Neural crest cell (in vitro differentiated cells): ENCODE results near the gene C16orf90. TPM values are rescaled to one million over a fixed set of nuclear protein-coding genes. Genes with fewer than 3 reads are reported as not detected.

Source experiments
- DNase-seq: peaks from one replicate; pipeline ENCODE4 v3.0.0; 2021; ENCODE audit warnings: low read depth, mixed read lengths, low spot score
- H3K27ac Mint-ChIP-seq: one replicate; pipeline ENCODE4 v1.8.0; 2021; ENCODE audit warnings: mild to moderate bottlenecking, mixed read lengths; ENCODE audit not compliant: unreplicated experiment
- H3K27me3 Mint-ChIP-seq: 2 replicates; pipeline ENCODE4 v1.8.0; 2021; ENCODE audit warnings: low read depth, mild to moderate bottlenecking, mixed read lengths
- H3K36me3 Mint-ChIP-seq: 2 replicates; pipeline ENCODE4 v1.8.0; 2021; ENCODE audit warnings: low read depth, mild to moderate bottlenecking, mixed read lengths
- H3K4me1 Mint-ChIP-seq: 2 replicates; pipeline ENCODE4 v1.8.0; 2021; ENCODE audit warnings: mixed read lengths
- H3K4me3 Mint-ChIP-seq: one replicate; pipeline ENCODE4 v1.8.0; 2021; ENCODE audit warnings: mild to moderate bottlenecking, mixed read lengths
- H3K9me3 Mint-ChIP-seq: 2 replicates; pipeline ENCODE4 v1.8.0; 2021; ENCODE audit warnings: mixed read lengths
- CTCF ChIP-seq: fragments of 200-600 bp; sonication (generic); conservative IDR thresholded peaks from 2 replicates; pipeline ENCODE4 v1.5.0; 2021; ENCODE audit warnings: antibody characterized with exemption, mild to moderate bottlenecking
- total RNA-seq: library from RNA; stranded (reverse); gene quantifications from 2 replicates; pipeline ENCODE4 v1.2.1, GENCODE V29; 2021

Gene C16orf90
- total RNA-seq, 1 donor from 2014 or later, result not detected

- TF ChIP-seq CTCF, result no peak
- DNase-seq, result no peak
- Mint-ChIP-seq H3K4me1 (no peaks in the 10 kb centered on the region), H3K4me3 (no peak overlapping the region), H3K9me3 (no peaks in the 10 kb centered on the region), H3K27ac (no peak overlapping the region), H3K27me3 (no peaks in the 10 kb centered on the region), H3K36me3 (peaks cover 4% of the 10 kb centered on the region)
These were observed 24.3 kb upstream of the C16orf90 start for GRCh38 chr16:3519581-3519980.

GRCh38 chr16:3518986-3519348, 23.7 kb upstream of the C16orf90 start:
- no peak for DNase-seq
- Mint-ChIP-seq H3K4me3 (no peak overlapping the region), H3K27me3 (no peaks in the 10 kb centered on the region)

GRCh38 chr16:3518292-3518985, 23.1 kb upstream of the C16orf90 start:
- peaks cover 4% of the 10 kb centered on the region for H3K36me3 Mint-ChIP-seq
- DNase-seq, result no peak
- no peaks in the 10 kb centered on the region for H3K27me3 Mint-ChIP-seq
- H3K4me1 Mint-ChIP-seq, result no peaks in the 10 kb centered on the region
- H3K9me3 Mint-ChIP-seq, result no peaks in the 10 kb centered on the region
- TF ChIP-seq CTCF, result no peak
- no peak overlapping the region for H3K4me3 Mint-ChIP-seq
- H3K27ac Mint-ChIP-seq, result no peak overlapping the region

More at GRCh38 chr16:3518986-3519348, 23.7 kb upstream of the C16orf90 start:
- Mint-ChIP-seq H3K9me3 (no peaks in the 10 kb centered on the region), H3K36me3 (peaks cover 4% of the 10 kb centered on the region), H3K4me1 (no peaks in the 10 kb centered on the region), H3K27ac (no peak overlapping the region)
- TF ChIP-seq CTCF, result no peak

- H3K27ac Mint-ChIP-seq, result no peak overlapping the region
- DNase-seq, result no peak
- H3K4me3 Mint-ChIP-seq, result no peak overlapping the region
- no peaks in the 10 kb centered on the region for H3K9me3 Mint-ChIP-seq
- H3K36me3 Mint-ChIP-seq, result peaks cover 5% of the 10 kb centered on the region
- no peaks in the 10 kb centered on the region for H3K4me1 Mint-ChIP-seq
- no peak for TF ChIP-seq CTCF
- H3K27me3 Mint-ChIP-seq, result no peaks in the 10 kb centered on the region
These were observed 20.6 kb upstream of the C16orf90 start for GRCh38 chr16:3515897-3516296.

GRCh38 chr16:3514621-3515020, 19.3 kb upstream of the C16orf90 start:
- no peaks in the 10 kb centered on the region for H3K9me3 Mint-ChIP-seq
- no peak for DNase-seq
- no peak overlapping the region for H3K4me3 Mint-ChIP-seq
- no peaks in the 10 kb centered on the region for H3K4me1 Mint-ChIP-seq
- TF ChIP-seq CTCF, result no peak
- no peaks in the 10 kb centered on the region for H3K27me3 Mint-ChIP-seq
- H3K36me3 Mint-ChIP-seq, result peaks cover 5% of the 10 kb centered on the region
- no peak overlapping the region for H3K27ac Mint-ChIP-seq
